ENCODE data around the gene TBCEL.

The TBCEL gene

DNA sequence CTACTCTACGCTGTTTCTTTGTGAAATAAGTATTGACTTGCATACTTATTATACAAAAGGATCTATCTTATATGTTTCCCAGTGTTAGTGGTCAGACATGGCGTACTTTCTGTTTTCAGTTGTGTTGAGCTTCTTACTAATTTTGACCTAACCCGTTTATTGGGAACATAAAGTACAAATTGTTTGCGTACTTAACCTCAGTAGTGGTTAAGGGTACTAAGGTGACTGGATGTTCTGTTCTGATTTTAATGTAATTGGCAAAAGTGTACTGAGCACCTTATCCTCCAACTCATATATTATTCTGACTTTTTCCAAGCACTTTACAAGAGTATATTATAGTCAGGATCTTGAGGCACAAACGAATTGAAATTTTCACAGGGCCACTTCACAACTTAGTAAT lies 17.2 kb downstream of the TBCEL start:
- Histone ChIP-seq H3K4me1 (ENCODE audit: insufficient read depth, low read length) (peaks cover 39% of the 10 kb centered on the region), H3K9me3 (ENCODE audit: insufficient read depth, low read depth, low read length) (no peaks in the 10 kb centered on the region), H3K36me3 (ENCODE audit: insufficient read depth, low read length) (peaks cover 10% of the 10 kb centered on the region; the same call in 1 of the 2 replicates), H3K9ac (ENCODE audit: low read depth, low read length) (no peak overlapping the region; the same call in 1 of the 2 replicates), H3K27me3 (ENCODE audit: insufficient read depth, low read length) (no peaks in the 10 kb centered on the region), H3K4me3 (ENCODE audit: low read length) (no peak overlapping the region), H3K27ac (ENCODE audit: low read depth, low read length) (no peak overlapping the region)
- WGBS: 98% methylated on average over 4 of the region's 5 CpGs

- peaks cover 21% of the 10 kb centered on the region for H3K36me3 ChIP-seq (ENCODE audit: insufficient read depth, low read length)
- no peak overlapping the region for H3K9ac ChIP-seq (ENCODE audit: low read depth, low read length)
- H3K27me3 ChIP-seq (ENCODE audit: insufficient read depth, low read length): no peaks in the 10 kb centered on the region
- WGBS: no CpG with 5 or more reads among the region's 1 CpG
- H3K27ac ChIP-seq (ENCODE audit: low read depth, low read length): no peak overlapping the region
- H3K9me3 ChIP-seq (ENCODE audit: insufficient read depth, low read depth, low read length): no peaks in the 10 kb centered on the region
- H3K4me3 ChIP-seq (ENCODE audit: low read length): no peak overlapping the region
- H3K4me1 ChIP-seq (ENCODE audit: insufficient read depth, low read length): peaks cover 35% of the 10 kb centered on the region
Observed at GRCh38 chr11:121042296-121042695, 18.4 kb downstream of the TBCEL start.

DNA sequence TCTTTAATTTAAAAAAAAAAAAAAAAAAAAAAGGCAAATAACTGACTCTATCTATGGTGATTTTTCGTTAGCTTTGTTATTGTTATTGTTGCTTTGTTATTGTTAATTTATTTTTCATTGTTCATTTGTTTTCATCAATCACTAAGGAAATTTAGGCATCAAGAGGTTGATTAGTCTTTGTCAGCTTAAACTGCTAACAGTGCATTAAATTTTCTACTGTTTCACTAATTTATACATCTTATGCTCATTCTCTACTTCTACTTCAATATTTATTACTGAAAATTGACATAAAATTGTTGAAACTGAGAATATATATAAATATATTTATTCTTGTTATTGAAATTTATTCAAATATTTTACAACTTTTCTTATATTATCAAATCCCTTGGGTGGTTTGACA lies 24.0 kb downstream of the TBCEL start:
- Histone ChIP-seq H3K4me3 (ENCODE audit: low read length) (no peak overlapping the region), H3K27me3 (ENCODE audit: insufficient read depth, low read length) (no peaks in the 10 kb centered on the region), H3K9ac (ENCODE audit: low read depth, low read length) (no peak overlapping the region), H3K9me3 (ENCODE audit: insufficient read depth, low read depth, low read length) (no peaks in the 10 kb centered on the region), H3K4me1 (ENCODE audit: insufficient read depth, low read length) (no peaks in the 10 kb centered on the region), H3K36me3 (ENCODE audit: insufficient read depth, low read length) (peaks cover 59% of the 10 kb centered on the region), H3K27ac (ENCODE audit: low read depth, low read length) (no peak overlapping the region)
- no CpG with 5 or more reads among the region's 1 CpG for WGBS

- Histone ChIP-seq H3K9me3 (ENCODE audit: insufficient read depth, low read depth, low read length) (no peaks in the 10 kb centered on the region), H3K27ac (ENCODE audit: low read depth, low read length) (no peak overlapping the region), H3K27me3 (ENCODE audit: insufficient read depth, low read length) (no peaks in the 10 kb centered on the region), H3K9ac (ENCODE audit: low read depth, low read length) (no peak overlapping the region), H3K4me1 (ENCODE audit: insufficient read depth, low read length) (no peaks in the 10 kb centered on the region), H3K36me3 (ENCODE audit: insufficient read depth, low read length) (peaks cover 66% of the 10 kb centered on the region), H3K4me3 (ENCODE audit: low read length) (no peak overlapping the region)
- 86% methylated on average over 2 of the region's 3 CpGs for WGBS
Observed at GRCh38 chr11:121048464-121049233, 24.7 kb downstream of the TBCEL start.

DNA sequence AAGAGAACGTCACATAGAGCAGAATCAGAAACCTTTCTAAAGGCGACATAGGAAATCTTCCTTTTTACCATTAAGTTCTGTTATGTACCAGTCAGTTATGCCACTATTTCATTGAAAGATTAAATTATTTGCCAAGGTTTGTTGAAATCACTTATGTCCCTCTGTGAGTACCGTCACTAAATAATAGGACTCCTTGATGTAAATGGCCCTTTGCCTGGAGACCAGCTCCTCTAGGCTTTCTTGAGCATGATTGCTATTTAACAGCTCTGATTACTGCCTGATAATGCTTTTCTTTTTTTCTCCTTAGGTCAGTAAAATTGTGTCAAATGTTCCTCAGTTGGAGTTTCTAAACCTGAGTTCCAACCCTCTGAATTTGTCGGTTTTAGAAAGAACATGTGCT lies 29.3 kb downstream of the TBCEL start:
- Histone ChIP-seq H3K9ac (ENCODE audit: low read depth, low read length) (no peak overlapping the region), H3K4me1 (ENCODE audit: insufficient read depth, low read length) (no peaks in the 10 kb centered on the region), H3K9me3 (ENCODE audit: insufficient read depth, low read depth, low read length) (no peaks in the 10 kb centered on the region), H3K27me3 (ENCODE audit: insufficient read depth, low read length) (no peaks in the 10 kb centered on the region), H3K36me3 (ENCODE audit: insufficient read depth, low read length) (peaks cover 81% of the 10 kb centered on the region), H3K4me3 (ENCODE audit: low read length) (no peak overlapping the region), H3K27ac (ENCODE audit: low read depth, low read length) (no peak overlapping the region)
- WGBS: 94% methylated on average over 4 of the region's 4 CpGs

DNA sequence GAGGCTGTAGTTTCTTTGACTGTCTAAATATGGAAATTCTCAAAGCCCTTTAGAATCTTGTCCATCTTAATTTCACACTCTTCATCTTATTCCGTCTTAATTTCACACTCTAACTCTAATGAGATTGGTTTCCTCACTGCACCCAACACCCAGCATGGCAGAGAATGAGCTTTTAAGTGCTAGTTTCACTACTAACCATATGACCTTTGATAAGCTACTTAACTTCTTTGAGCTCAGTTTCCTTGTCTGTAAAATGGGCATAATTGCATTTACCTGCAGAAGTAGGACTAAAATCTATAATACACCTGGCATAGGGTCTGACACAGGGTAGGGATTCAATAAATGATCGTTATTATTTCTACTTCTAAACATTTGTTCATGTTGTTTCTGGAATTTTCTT lies 30.4 kb downstream of the TBCEL start:
- Histone ChIP-seq H3K4me3 (ENCODE audit: low read length) (no peak overlapping the region), H3K27me3 (ENCODE audit: insufficient read depth, low read length) (no peaks in the 10 kb centered on the region), H3K4me1 (ENCODE audit: insufficient read depth, low read length) (no peaks in the 10 kb centered on the region), H3K9me3 (ENCODE audit: insufficient read depth, low read depth, low read length) (no peaks in the 10 kb centered on the region), H3K36me3 (ENCODE audit: insufficient read depth, low read length) (peaks cover 81% of the 10 kb centered on the region), H3K27ac (ENCODE audit: low read depth, low read length) (no peak overlapping the region), H3K9ac (ENCODE audit: low read depth, low read length) (no peak overlapping the region)
- 95% methylated on average over 1 of the region's 2 CpGs for whole genome bisulfite sequencing

DNA sequence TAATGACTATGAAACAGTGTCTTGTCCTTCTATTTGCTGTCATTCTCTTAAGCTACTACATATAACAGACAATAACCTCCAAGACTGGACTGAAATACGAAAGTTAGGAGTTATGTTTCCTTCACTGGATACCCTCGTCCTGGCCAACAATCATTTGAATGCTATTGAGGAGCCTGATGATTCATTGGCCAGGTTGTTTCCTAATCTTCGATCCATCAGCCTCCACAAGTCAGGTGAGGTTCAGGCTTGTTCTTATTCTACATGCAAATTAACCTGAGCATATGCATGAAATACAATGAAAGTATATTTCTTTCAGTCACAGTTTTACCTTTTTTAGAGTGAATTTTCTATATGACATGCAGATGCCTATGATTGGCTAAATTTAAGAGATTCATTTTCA lies 31.2 kb downstream of the TBCEL start:
- Histone ChIP-seq H3K9ac (ENCODE audit: low read depth, low read length) (no peak overlapping the region), H3K4me1 (ENCODE audit: insufficient read depth, low read length) (no peaks in the 10 kb centered on the region), H3K9me3 (ENCODE audit: insufficient read depth, low read depth, low read length) (no peaks in the 10 kb centered on the region), H3K36me3 (ENCODE audit: insufficient read depth, low read length) (peaks cover 82% of the 10 kb centered on the region), H3K4me3 (ENCODE audit: low read length) (no peak overlapping the region), H3K27ac (ENCODE audit: low read depth, low read length) (no peak overlapping the region), H3K27me3 (ENCODE audit: insufficient read depth, low read length) (no peaks in the 10 kb centered on the region)
- WGBS: 94% methylated on average over 3 of the region's 3 CpGs

- Histone ChIP-seq H3K36me3 (ENCODE audit: insufficient read depth, low read length) (peaks cover 98% of the 10 kb centered on the region), H3K9ac (ENCODE audit: low read depth, low read length) (no peak overlapping the region), H3K9me3 (ENCODE audit: insufficient read depth, low read depth, low read length) (no peaks in the 10 kb centered on the region), H3K27me3 (ENCODE audit: insufficient read depth, low read length) (no peaks in the 10 kb centered on the region), H3K27ac (ENCODE audit: low read depth, low read length) (no peak overlapping the region), H3K4me1 (ENCODE audit: insufficient read depth, low read length) (no peaks in the 10 kb centered on the region), H3K4me3 (ENCODE audit: low read length) (no peak overlapping the region)
- 96% methylated on average over 2 of the region's 4 CpGs for WGBS
Observed at GRCh38 chr11:121057922-121058321, 34.0 kb downstream of the TBCEL start.

- H3K27ac ChIP-seq (ENCODE audit: low read depth, low read length): no peak overlapping the region
- no peak overlapping the region for H3K4me3 ChIP-seq (ENCODE audit: low read length)
- no peaks in the 10 kb centered on the region for H3K4me1 ChIP-seq (ENCODE audit: insufficient read depth, low read length)
- H3K9me3 ChIP-seq (ENCODE audit: insufficient read depth, low read depth, low read length): no peaks in the 10 kb centered on the region
- H3K36me3 ChIP-seq (ENCODE audit: insufficient read depth, low read length): peaks cover 93% of the 10 kb centered on the region
- 100% methylated on average over 2 of the region's 3 CpGs for WGBS
- H3K27me3 ChIP-seq (ENCODE audit: insufficient read depth, low read length): no peaks in the 10 kb centered on the region
- H3K9ac ChIP-seq (ENCODE audit: low read depth, low read length): no peak overlapping the region
Observed at GRCh38 chr11:121058941-121059340, 35.0 kb downstream of the TBCEL start.

GRCh38 chr11:121059605-121060004 lies 35.7 kb downstream of the TBCEL start:
- H3K27ac ChIP-seq (ENCODE audit: low read depth, low read length): no peak overlapping the region
- H3K36me3 ChIP-seq (ENCODE audit: insufficient read depth, low read length): peaks cover 91% of the 10 kb centered on the region
- WGBS: 93% methylated on average over 3 of the region's 3 CpGs
- H3K4me1 ChIP-seq (ENCODE audit: insufficient read depth, low read length): no peaks in the 10 kb centered on the region
- H3K4me3 ChIP-seq (ENCODE audit: low read length): no peak overlapping the region
- no peaks in the 10 kb centered on the region for H3K27me3 ChIP-seq (ENCODE audit: insufficient read depth, low read length)
- H3K9me3 ChIP-seq (ENCODE audit: insufficient read depth, low read depth, low read length): no peaks in the 10 kb centered on the region
- no peak overlapping the region for H3K9ac ChIP-seq (ENCODE audit: low read depth, low read length)

GRCh38 chr11:121063728-121064127 lies 39.8 kb downstream of the TBCEL start:
- Histone ChIP-seq H3K27me3 (ENCODE audit: insufficient read depth, low read length) (no peaks in the 10 kb centered on the region), H3K4me3 (ENCODE audit: low read length) (no peak overlapping the region), H3K27ac (ENCODE audit: low read depth, low read length) (no peak overlapping the region), H3K36me3 (ENCODE audit: insufficient read depth, low read length) (peaks cover 71% of the 10 kb centered on the region), H3K9me3 (ENCODE audit: insufficient read depth, low read depth, low read length) (no peaks in the 10 kb centered on the region), H3K9ac (ENCODE audit: low read depth, low read length) (no peak overlapping the region), H3K4me1 (ENCODE audit: insufficient read depth, low read length) (no peaks in the 10 kb centered on the region)
- 86% methylated on average over 1 of the region's 2 CpGs for WGBS

GRCh38 chr11:121066623-121067022 lies 42.7 kb downstream of the TBCEL start:
- Histone ChIP-seq H3K4me1 (ENCODE audit: insufficient read depth, low read length) (peaks cover 5% of the 10 kb centered on the region), H3K27me3 (ENCODE audit: insufficient read depth, low read length) (no peaks in the 10 kb centered on the region), H3K36me3 (ENCODE audit: insufficient read depth, low read length) (peaks cover 49% of the 10 kb centered on the region), H3K4me3 (ENCODE audit: low read length) (no peak overlapping the region), H3K27ac (ENCODE audit: low read depth, low read length) (no peak overlapping the region), H3K9me3 (ENCODE audit: insufficient read depth, low read depth, low read length) (no peaks in the 10 kb centered on the region), H3K9ac (ENCODE audit: low read depth, low read length) (no peak overlapping the region)
- 93% methylated on average over 2 of the region's 3 CpGs for WGBS
